A673 (cell line): Measurements from ENCODE around the gene CCDC134.

Experiments used
- CTCF ChIP-seq: fragments of 300-800, 200-600 bp; sonication (generic); conservative IDR thresholded peaks from 2 replicates; pipeline ENCODE4 v1.5.1; 2017; ENCODE audit warnings: low read depth, mild to moderate bottlenecking, antibody characterized with exemption, low read length, moderate library complexity, mixed read lengths
- EZH2 ChIP-seq: fragments of 200-600 bp; sonication (generic); IDR thresholded peaks from 2 replicates; pipeline ENCODE4 v1.6.1; 2017; ENCODE audit warnings: borderline replicate concordance, low read depth, mild to moderate bottlenecking, mixed read lengths, antibody characterized with exemption, low read length; ENCODE audit not compliant: poor library complexity, severe bottlenecking

GRCh38 chr22:41873391-41873790 lies 72.9 kb downstream of the CCDC134 start:
- TF ChIP-seq CTCF (no peak), EZH2 (no peak)
